ENCODE measurements around the gene COL27A1.

Gene COL27A1

GRCh38 chr9:114300153-114300845 lies 145.0 kb downstream of the COL27A1 start:
- FAIRE-seq (no peak), DNase-seq (ENCODE audit: insufficient read length, low spot score) (no peak)
- no peak for TF ChIP-seq CTCF (IDR thresholded peaks at IDR 0.05; ENCODE audit: insufficient read depth, missing control alignments)

- no peak for DNase-seq (ENCODE audit: insufficient read length, low spot score)
- TF ChIP-seq CTCF (IDR thresholded peaks at IDR 0.05; ENCODE audit: insufficient read depth, missing control alignments) = no peak
Observed at GRCh38 chr9:114300846-114301797, 145.8 kb downstream of the COL27A1 start.

GRCh38 chr9:114301798-114302565 lies 146.6 kb downstream of the COL27A1 start:
- DNase-seq (ENCODE audit: insufficient read length, low spot score) = no peak
- no peak for FAIRE-seq
- no peak for TF ChIP-seq CTCF (IDR thresholded peaks at IDR 0.05; ENCODE audit: insufficient read depth, missing control alignments)

More at GRCh38 chr9:114300846-114301797, 145.8 kb downstream of the COL27A1 start:
- no peak for FAIRE-seq

GRCh38 chr9:114302727-114303126 lies 147.4 kb downstream of the COL27A1 start:
- DNase-seq (ENCODE audit: insufficient read length, low spot score) = no peak
- no peak for FAIRE-seq

GRCh38 chr9:114303571-114303970 lies 148.2 kb downstream of the COL27A1 start:
- TF ChIP-seq CTCF (IDR thresholded peaks at IDR 0.05; ENCODE audit: insufficient read depth, missing control alignments) = no peak
- FAIRE-seq = no peak
- no peak for DNase-seq (ENCODE audit: insufficient read length, low spot score)

More at GRCh38 chr9:114302727-114303126, 147.4 kb downstream of the COL27A1 start:
- TF ChIP-seq CTCF (IDR thresholded peaks at IDR 0.05; ENCODE audit: insufficient read depth, missing control alignments) = no peak

- no peak for TF ChIP-seq CTCF (IDR thresholded peaks at IDR 0.05; ENCODE audit: insufficient read depth, missing control alignments)
- FAIRE-seq = no peak
- DNase-seq (ENCODE audit: insufficient read length, low spot score) = no peak
Observed at GRCh38 chr9:114303977-114304376, 148.6 kb downstream of the COL27A1 start.
